Endothelial cell of umbilical vein (primary cell): ENCODE results near the gene TMEM144. TPM values are rescaled to one million over a fixed set of nuclear protein-coding genes. Genes with fewer than 3 reads are reported as not detected.

Experiments
- BruUV-seq: library from RNA; stranded (reverse); fragments of 400-500 nt; replicated peaks from 2 replicates; lab custom pipeline; 2021; lab: Mats Ljungman, UMichigan
- CTCF ChIA-PET: fragments of 300-600, 350-600 bp; sonication (Branson Sonifier 250); formaldehyde crosslinking; loops from one replicate; lab custom pipeline; 2021; ENCODE audit warnings: antibody characterized with exemption, inconsistent platforms; lab: Charles Lee
- POLR2A ChIA-PET: fragments of 300-600, 350-600 bp; sonication (Branson Sonifier 250); formaldehyde crosslinking; loops from one replicate; lab custom pipeline; 2021; ENCODE audit warnings: antibody characterized with exemption, inconsistent platforms; lab: Charles Lee
- DNase-seq: peaks from one replicate; pipeline ENCODE4 v3.0.0-alpha.2; 2011; ENCODE audit warnings: low read depth, low spot score
- FAIRE-seq: peaks from 2 replicates; lab custom pipeline; 2011; peaks lifted over from hg19 to GRCh38; lab: Jason Lieb, UNC
- H2AFZ ChIP-seq: 2 replicates; pipeline ENCODE4 v1.6.0; 2012; ENCODE audit warnings: low read depth, low read length, control low read depth, inconsistent platforms
- H3K27ac ChIP-seq: 2 replicates; pipeline ENCODE4 v1.5.1; 2011; ENCODE audit warnings: low read depth, mild to moderate bottlenecking, control low read depth, low read length, moderate library complexity; ENCODE audit not compliant: insufficient read depth
- H3K27me3 ChIP-seq, 2 experiments: 2 replicates each; pipeline versions ENCODE4 v1.6.0 to v1.6.1; 2011; ENCODE audit warnings: low read length in 2 of 2, mixed read lengths in 1 of 2; ENCODE audit not compliant: control insufficient read depth in 2 of 2, insufficient read depth in 2 of 2
- H3K36me3 ChIP-seq, 2 experiments: 2 replicates in 1 of 2; 3 replicates in 1 of 2; pipeline ENCODE4 v1.5.1; 2011; ENCODE audit warnings: low read length in 2 of 2, mild to moderate bottlenecking in 1 of 2, moderate library complexity in 1 of 2; ENCODE audit not compliant: control insufficient read depth in 2 of 2, insufficient read depth in 2 of 2; ENCODE audit errors: extremely low read depth in 1 of 2
- H3K4me1 ChIP-seq: 3 replicates; pipeline ENCODE4 v1.5.1; 2011; ENCODE audit warnings: mild to moderate bottlenecking, low read length; ENCODE audit not compliant: control insufficient read depth, insufficient read depth; ENCODE audit errors: extremely low read depth
- H3K4me2 ChIP-seq: 2 replicates; pipeline ENCODE4 v1.6.1; 2011; ENCODE audit warnings: low read length, control low read depth, mixed read lengths; ENCODE audit not compliant: insufficient read depth
- H3K4me3 ChIP-seq, 3 experiments: fragments of 200-600 bp in 1 of 3; sonication (generic), shearing (Covaris generic) in 1 of 3; replicated peaks in 1 of 3; 2 replicates each; pipeline ENCODE4 v1.5.1; 2011 to 2016; ENCODE audit warnings: control low read depth in 3 of 3, low read length in 3 of 3, mild to moderate bottlenecking in 2 of 3, inconsistent platforms in 1 of 3, low read depth in 1 of 3, moderate library complexity in 1 of 3; ENCODE audit not compliant: insufficient read depth in 1 of 3
- H3K79me2 ChIP-seq: 2 replicates; pipeline ENCODE4 v1.6.0; 2012; ENCODE audit warnings: low read length, inconsistent platforms; ENCODE audit not compliant: control insufficient read depth, insufficient read depth
- H3K9ac ChIP-seq: replicated peaks from 2 replicates; pipeline ENCODE3; 2011; ENCODE audit warnings: low read length, control low read depth; ENCODE audit not compliant: insufficient read depth; ENCODE audit errors: extremely low read depth
- H3K9me1 ChIP-seq: replicated peaks from 3 replicates; pipeline ENCODE4 v1.6.0; 2011; ENCODE audit warnings: mild to moderate bottlenecking, low read length; ENCODE audit not compliant: control insufficient read depth, insufficient read depth; ENCODE audit errors: extremely low read depth
- H3K9me3 ChIP-seq: replicated peaks from 2 replicates; pipeline ENCODE4 v1.5.1; 2012; ENCODE audit warnings: low read length, inconsistent platforms; ENCODE audit not compliant: control insufficient read depth, insufficient read depth
- H4K20me1 ChIP-seq: replicated peaks from 2 replicates; pipeline ENCODE3; 2011; ENCODE audit warnings: mild to moderate bottlenecking, low read length; ENCODE audit not compliant: control insufficient read depth, insufficient read depth; ENCODE audit errors: extremely low read depth
- CTCF ChIP-seq, 2 donors: IDR thresholded peaks; 1 replicate in 1 of 2; 2 replicates in 1 of 2; pipeline ENCODE4 v1.5.1; 2011; ENCODE audit warnings: low read length in 2 of 2, mild to moderate bottlenecking in 2 of 2, moderate library complexity in 2 of 2, control low read depth in 1 of 2, inconsistent platforms in 1 of 2, low read depth in 1 of 2; ENCODE audit not compliant: insufficient read depth in 1 of 2; ENCODE audit errors: extremely low read depth in 1 of 2
- EZH2 ChIP-seq: IDR thresholded peaks from 2 replicates; pipeline ENCODE4 v1.6.1; 2012; ENCODE audit warnings: borderline replicate concordance, low read depth, mild to moderate bottlenecking, moderate library complexity, low read length, inconsistent platforms; ENCODE audit not compliant: severe bottlenecking
- FOS ChIP-seq: IDR thresholded peaks from 2 replicates; pipeline ENCODE4 v1.6.1; 2011; ENCODE audit warnings: mild to moderate bottlenecking, low read length, moderate library complexity, borderline replicate concordance; ENCODE audit not compliant: insufficient read depth
- GATA2 ChIP-seq: IDR thresholded peaks from 2 replicates; pipeline ENCODE4 v1.7.0; 2011; ENCODE audit warnings: low read depth, mild to moderate bottlenecking, moderate library complexity, mixed read lengths, low read length; ENCODE audit not compliant: insufficient read length, insufficient read depth
- JUN ChIP-seq: IDR thresholded peaks from 2 replicates; pipeline ENCODE4 v1.6.1; 2011; ENCODE audit warnings: borderline replicate concordance, low read depth; ENCODE audit not compliant: insufficient read length, insufficient read depth
- MAX ChIP-seq: IDR thresholded peaks from 2 replicates; pipeline ENCODE4 v1.6.1; 2011; ENCODE audit not compliant: insufficient read depth, insufficient read length
- MYC ChIP-seq: IDR thresholded peaks from one replicate; pipeline ENCODE4 v1.6.1; 2011; ENCODE audit warnings: mild to moderate bottlenecking, low read depth, low read length
- POLR2A ChIP-seq: IDR thresholded peaks from 2 replicates; pipeline ENCODE4 v1.6.1; 2012; ENCODE audit warnings: low read depth, mild to moderate bottlenecking, control low read depth, low read length
- POLR2AphosphoS5 ChIP-seq: IDR thresholded peaks from 2 replicates; pipeline ENCODE4 v1.6.1; 2012; ENCODE audit warnings: low read depth, mild to moderate bottlenecking, control low read depth, low read length, moderate library complexity; ENCODE audit not compliant: insufficient read depth
- dilution Hi-C: fragments of 300-500 bp; cut with MboI; formaldehyde crosslinking; loops from one replicate; pipeline ENCODE4 v1.15.0; 2019; ENCODE audit warnings: low sequenced_read_pairs; ENCODE audit not compliant: extremely low pct_ligation_motif_present
- intact Hi-C: fragments of 100-400 bp; cut with micrococcal nuclease; formaldehyde crosslinking; loops from one replicate; pipeline ENCODE4 v1.10.0; 2022
- polyA plus RNA-seq, 4 experiments: library from polyadenylated mRNA; depleted of rRNA in 3 of 4; stranded (reverse) in 3 of 4; unstranded in 1 of 4; fragments of >200 nt; gene quantifications; 2 replicates each; pipeline versions ENCODE4 v1.2.1 to v1.2.3, GENCODE V29; 2011 to 2012; ENCODE audit warnings: missing spikeins in 1 of 4
- total RNA-seq: library from RNA; stranded (reverse); gene quantifications from 2 replicates; pipeline ENCODE4 v1.2.3, GENCODE V29; 2021

TMEM144 gene
- total and polyA plus RNA-seq, 2 donors (not counting 3 experiments of a cell fraction or from before 2014, with no cell fraction given): 10.5 to 23.0 TPM

- Histone ChIP-seq H2AFZ (no peak overlapping the region), H3K4me1 (no peaks in the 10 kb centered on the region), H3K27ac (no peak overlapping the region), H3K36me3 (peaks cover 5% of the 10 kb centered on the region in 2 experiments), H3K79me2 (no peaks in the 10 kb centered on the region), H3K9me3 (no peaks in the 10 kb centered on the region), H3K27me3 (no peaks in the 10 kb centered on the region), H3K9me1 (no peaks in the 10 kb centered on the region), H3K4me2 (no peak overlapping the region), H4K20me1 (no peaks in the 10 kb centered on the region), H3K9ac (no peak overlapping the region), H3K4me3 (no peak overlapping the region)
- ChIA-PET CTCF (no interaction called here), POLR2A (no interaction called here)
- intact Hi-C loops (no loop called here), dilution Hi-C loops (no loop called here)
- DNase-seq: no peak
- BruUV-seq: no TSS peak
- TF ChIP-seq JUN: no peak
- no peak for TF ChIP-seq POLR2A
- TF ChIP-seq FOS: no peak
- no peak for TF ChIP-seq MYC
- TF ChIP-seq CTCF (IDR thresholded peaks at IDR 0.05; ENCODE audit: extremely low read depth in 1 of 2, insufficient read depth in 1 of 2, low read depth in 1 of 2, low read length in 2 of 2): no peak
- no peak for TF ChIP-seq POLR2AphosphoS5
- no peak for TF ChIP-seq MAX
- TF ChIP-seq EZH2: no peak
- TF ChIP-seq GATA2: no peak
- FAIRE-seq: no peak
Observed at GRCh38 chr4:158203929-158204328, 6.4 kb upstream of the TMEM144 start.
